GM19099 (cell line): ENCODE measurements around the gene MISP3.
A peak's percentile ranks its signal among the peaks of the same experiment; 100 is the strongest.

ENCODE experiments used
- POLR2A ChIP-seq: IDR thresholded peaks from 3 replicates; pipeline ENCODE4 v1.6.1; 2011; ENCODE audit warnings: low read depth; ENCODE audit not compliant: insufficient read length; ENCODE audit errors: extremely low read depth

Gene MISP3

GRCh38 chr19:14066134-14066533 is 6.5 kb upstream of the MISP3 start:
- no peak for TF ChIP-seq POLR2A

- no peak for TF ChIP-seq POLR2A
Observed at GRCh38 chr19:14070268-14071050, 2.1 kb upstream of the MISP3 start.

DNA sequence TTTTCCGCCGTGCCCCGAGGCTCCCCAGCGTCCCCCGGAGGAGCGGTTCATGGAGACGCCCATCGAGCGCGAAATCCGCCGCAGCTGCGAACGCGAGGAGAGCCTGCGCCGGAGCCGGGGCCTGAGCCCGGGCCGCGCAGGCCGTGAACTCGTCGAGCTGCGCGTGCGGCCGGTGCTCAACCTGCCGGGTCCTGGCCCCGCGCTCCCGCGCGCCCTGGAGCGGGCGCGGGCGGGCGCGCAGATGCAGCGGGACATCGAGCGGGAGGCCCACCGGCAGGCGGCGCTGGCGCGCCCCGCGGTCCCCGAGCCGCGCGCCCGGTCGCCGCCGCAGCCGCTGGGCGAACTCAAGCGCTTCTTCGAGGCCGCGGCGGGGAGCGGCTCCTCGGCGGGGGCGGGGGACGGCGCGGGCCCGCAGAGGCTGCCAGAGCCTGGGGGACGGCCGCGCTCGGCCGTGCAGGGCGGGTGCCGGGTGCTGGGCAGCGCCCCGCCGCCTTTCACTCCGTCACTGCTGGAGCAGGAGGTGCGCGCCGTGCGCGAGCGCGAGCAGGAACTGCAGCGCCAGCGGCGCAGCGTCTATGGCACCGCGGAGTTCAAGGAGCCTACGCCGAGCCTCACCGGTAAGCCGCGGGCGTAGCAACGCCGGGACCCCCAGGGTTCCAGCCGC is 807 bp downstream of the MISP3 start:
- no peak for TF ChIP-seq POLR2A

DNA sequence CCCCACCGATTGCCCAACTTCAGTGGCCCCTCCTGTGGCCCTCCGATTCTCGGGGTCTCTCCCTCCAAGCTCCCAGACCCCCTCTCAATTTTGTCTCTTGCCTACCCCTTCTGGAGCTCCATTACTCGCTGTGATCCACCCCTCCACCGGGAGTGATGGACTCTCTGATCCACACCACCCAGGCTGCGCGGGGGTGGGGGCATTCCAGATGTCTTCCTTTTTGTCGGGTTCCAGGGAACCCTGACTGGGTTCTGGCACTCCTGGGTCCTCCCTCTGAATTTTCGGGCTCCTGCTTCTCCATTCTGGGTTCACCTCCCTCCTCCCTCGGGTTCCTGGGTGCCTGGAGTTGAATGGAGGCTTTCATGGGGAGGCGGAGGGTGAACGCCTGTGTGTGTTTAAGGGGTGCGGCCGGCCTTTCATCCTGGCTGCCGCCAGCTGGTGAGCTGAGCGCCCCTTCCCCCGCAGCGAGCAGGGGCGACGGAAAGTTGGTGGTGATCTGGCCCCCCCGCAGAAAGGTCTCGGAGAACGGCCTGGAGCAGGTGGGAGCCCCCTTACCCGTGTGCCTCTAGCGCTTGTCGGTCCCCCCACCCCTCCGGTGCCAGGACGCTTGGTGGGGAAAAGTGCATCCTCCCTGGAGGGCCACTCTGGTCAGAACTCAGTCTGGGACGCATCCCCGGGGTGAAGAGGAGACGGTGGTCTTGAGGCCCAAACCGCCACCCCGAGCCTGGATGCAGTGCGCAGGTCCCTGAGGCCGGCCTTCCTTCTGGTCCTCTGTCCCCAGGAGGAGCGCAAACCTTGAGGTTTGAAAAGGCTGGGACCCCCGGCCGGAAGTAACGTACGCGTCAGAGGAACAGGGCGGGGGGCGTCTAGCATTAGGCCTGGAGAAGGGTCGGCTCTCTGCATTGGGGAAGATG is 1.6 kb downstream of the MISP3 start:
- TF ChIP-seq POLR2A = no peak

- TF ChIP-seq POLR2A = no peak
Observed at GRCh38 chr19:14078411-14078810, 5.8 kb downstream of the MISP3 start.

DNA sequence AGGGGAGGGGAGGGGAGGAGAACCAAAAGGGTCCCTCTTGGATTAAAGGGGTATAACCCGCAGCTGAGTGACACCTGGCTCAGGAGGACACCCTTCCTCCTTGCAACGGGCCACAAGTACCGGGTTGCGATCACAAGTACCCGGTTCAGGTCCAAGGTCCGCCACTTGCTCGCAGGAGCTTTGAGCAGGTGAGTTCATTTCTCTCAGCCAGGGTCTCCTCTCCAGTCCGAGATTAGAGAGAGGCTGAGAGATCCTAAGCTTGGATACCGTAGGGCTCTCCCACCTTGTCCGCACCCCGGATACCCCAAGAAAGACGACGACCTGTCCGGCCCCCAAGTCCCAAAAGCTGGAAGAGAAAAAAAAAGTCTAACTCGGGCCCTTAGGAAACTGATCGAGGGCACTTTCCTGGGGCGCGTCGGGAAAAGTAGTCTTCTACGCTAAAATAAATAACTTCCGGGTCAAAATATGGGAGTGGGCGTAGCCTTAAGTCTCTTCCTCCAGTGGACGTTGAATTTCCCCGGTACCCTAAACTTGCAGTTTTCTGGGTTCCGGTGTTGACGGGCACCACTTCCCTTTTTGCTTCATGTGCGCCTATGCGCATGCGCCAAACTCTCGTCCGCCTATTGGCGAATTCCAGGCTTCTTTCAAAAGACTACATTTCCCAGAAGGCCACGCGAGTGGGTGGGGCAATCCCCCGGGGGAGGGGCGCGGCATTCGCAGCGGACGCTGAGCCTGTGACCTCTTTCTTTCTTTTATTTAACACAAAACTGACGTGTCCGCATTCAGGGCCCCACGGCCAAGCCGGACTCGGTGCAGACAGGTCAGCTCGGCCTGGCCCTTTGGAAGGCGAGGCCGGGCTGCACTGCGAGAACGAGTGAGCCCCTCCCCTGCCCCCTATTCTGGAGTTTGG is 8.6 kb downstream of the MISP3 start:
- peak; percentile 77 for TF ChIP-seq POLR2A

DNA sequence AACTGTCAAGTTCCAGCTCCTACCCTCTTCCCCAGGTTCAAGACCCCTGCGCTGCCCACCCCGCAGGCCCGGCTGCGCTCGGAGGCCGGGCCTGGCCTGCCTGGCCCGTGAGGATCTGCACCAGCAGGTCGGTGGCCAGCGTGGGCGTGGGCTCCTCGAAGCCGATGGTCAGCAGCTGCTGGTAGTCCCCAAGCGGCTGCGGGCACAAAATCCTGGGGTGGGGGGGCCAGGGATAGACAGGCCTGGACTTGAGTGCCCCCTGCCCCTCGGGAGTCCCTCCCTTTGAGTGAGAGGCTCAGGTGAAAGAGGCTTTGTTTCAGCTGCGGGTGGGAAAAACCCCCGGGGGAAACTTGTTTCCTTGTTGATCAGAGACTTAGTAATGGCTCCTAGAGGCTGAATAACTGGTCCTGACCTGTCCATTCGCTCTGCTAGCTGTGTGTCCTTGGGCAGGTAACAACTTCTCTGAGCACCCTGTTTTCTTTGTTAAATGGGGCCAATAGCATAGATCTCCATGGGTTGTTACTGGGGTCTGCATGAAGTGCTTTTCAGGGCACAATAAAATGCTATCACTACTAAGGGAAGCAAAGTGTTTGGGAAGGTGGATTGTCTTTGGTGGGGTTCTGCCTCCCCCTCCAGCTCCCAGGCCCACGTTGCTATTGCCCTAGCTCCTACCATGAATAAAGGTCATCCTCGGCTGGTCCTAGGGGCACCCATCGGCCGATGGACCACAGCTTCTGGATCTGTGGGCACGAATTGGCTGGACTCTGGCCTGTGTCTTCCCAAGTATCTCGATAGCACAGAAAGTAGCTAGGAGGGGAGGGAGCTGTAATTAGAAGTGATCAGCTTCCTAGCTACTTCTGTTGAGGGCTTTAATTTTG is 9.4 kb downstream of the MISP3 start:
- TF ChIP-seq POLR2A = no peak

DNA sequence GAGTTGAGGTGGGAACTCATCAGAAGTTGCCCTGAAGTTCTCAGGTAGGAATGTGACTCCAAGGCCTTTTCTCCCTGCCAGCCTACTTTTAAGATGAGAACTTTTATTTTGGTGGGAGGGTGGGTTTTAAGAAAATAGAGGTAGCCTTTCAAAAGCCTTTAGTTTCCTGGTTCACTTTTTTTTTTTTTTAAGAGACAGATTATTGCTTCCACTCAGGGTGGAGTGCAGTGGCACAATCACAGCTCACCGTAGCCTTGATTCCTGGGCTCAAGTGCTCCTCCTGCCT is 10.0 kb downstream of the MISP3 start:
- TF ChIP-seq POLR2A = no peak

DNA sequence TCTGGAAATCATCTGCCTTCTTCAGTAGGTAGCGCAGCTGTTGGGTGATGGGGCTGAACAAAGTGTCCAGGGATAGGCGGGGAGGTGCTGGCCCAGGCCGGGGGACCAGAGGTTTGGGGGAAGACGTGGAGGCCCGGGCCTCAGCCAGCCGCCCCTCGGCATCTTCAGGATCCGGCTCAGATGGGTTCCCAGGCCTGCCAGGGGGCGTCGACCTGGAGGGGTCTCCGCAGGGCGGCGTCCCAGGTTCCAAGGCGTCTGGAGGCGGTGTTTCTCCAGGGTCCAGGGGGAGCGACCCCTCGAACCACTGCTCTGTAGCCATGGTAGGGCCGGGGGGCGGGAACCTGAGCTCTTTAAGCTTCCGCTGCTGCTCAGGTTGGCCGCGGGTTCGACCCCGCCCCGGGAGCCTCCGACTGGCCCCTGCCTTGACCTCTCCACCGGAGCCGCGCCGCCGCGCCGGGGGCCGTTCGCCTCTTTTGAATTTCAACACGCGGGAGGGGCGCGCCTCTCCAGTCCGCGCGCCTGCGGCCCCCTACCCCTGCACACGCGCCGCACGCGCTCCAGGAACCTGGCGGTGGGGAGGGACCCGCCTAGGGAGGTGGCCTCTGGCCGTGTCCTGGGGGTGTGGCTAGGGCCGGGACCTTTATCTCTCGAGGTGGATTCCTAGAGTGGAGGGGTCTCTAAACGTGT is 12.9 kb downstream of the MISP3 start, which contains the start of gene C19orf67:
Gene C19orf67, minus strand, starts transcription at position 475 of the 687 bp plus-strand sequence. Its CDS starts 156 bp downstream, at position 319.
- TF ChIP-seq POLR2A = no peak

DNA sequence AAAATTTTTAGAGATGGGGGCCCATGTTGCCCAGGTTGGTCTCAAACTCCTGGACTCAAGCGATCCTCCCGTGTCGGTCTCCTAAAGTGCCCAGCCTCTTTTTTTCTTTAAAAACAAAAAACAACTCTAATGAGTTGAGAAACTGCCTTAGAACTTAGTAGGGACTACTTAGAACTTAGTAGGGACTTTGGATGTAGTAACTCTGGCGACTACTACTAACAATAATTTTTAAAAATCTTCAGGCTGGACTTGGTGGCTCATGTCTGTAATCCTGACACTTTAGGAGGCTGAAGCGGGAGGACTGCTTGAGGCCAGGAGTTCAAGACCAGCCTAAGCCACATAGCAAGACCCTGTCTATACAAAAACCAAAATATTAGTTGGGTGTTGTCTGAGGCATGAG is 13.5 kb downstream of the MISP3 start:
- TF ChIP-seq POLR2A = no peak

- no peak for TF ChIP-seq POLR2A
Observed at GRCh38 chr19:14088634-14089411, 16.2 kb downstream of the MISP3 start.

GRCh38 chr19:14089412-14089661 is 16.8 kb downstream of the MISP3 start:
- TF ChIP-seq POLR2A = no peak
